DOHH2 (cell line): ENCODE results near the gene SNAP29.

ENCODE experiments used
- H3F3A ChIP-seq: fragments of 200-600 bp; sonication (generic), shearing (Covaris generic); 2 replicates; pipeline ENCODE4 v1.6.0; 2016; ENCODE audit warnings: antibody characterized with exemption, mild to moderate bottlenecking; ENCODE audit not compliant: control insufficient read depth, insufficient read depth
- H3K27ac ChIP-seq: fragments of 200-600 bp; sonication (generic); 2 replicates; pipeline ENCODE4 v1.5.1; 2014; ENCODE audit warnings: low read depth, mild to moderate bottlenecking, low read length, moderate library complexity
- H3K27me3 ChIP-seq: fragments of 200-600 bp; sonication (generic); 2 replicates; pipeline ENCODE4 v1.6.1; 2014; ENCODE audit warnings: mild to moderate bottlenecking, low read length, mixed read lengths; ENCODE audit not compliant: control insufficient read depth
- H3K36me3 ChIP-seq: fragments of 200-600 bp; sonication (generic); 2 replicates; pipeline ENCODE4 v1.6.1; 2014; ENCODE audit warnings: mild to moderate bottlenecking, low read length, moderate library complexity, mixed read lengths; ENCODE audit not compliant: control insufficient read depth
- H3K4me1 ChIP-seq: fragments of 200-600 bp; sonication (generic); 2 replicates; pipeline ENCODE4 v1.6.1; 2014; ENCODE audit warnings: mild to moderate bottlenecking, low read length, mixed read lengths; ENCODE audit not compliant: control insufficient read depth
- H3K4me2 ChIP-seq: fragments of 200-600 bp; sonication (generic); 2 replicates; pipeline ENCODE4 v1.6.0; 2014; ENCODE audit warnings: mild to moderate bottlenecking, low read length, moderate library complexity
- H3K4me3 ChIP-seq: fragments of 200-600 bp; sonication (generic); 2 replicates; pipeline ENCODE4 v1.5.1; 2014; ENCODE audit warnings: mild to moderate bottlenecking, low read length, mixed read lengths
- H3K79me2 ChIP-seq: fragments of 200-600 bp; sonication (generic); 2 replicates; pipeline ENCODE4 v1.6.1; 2014; ENCODE audit warnings: mild to moderate bottlenecking, low read length, mixed read lengths; ENCODE audit not compliant: control insufficient read depth
- H3K9me2 ChIP-seq: fragments of 200-600 bp; sonication (generic); replicated peaks from 2 replicates; pipeline ENCODE4 v1.6.1; 2014; ENCODE audit warnings: mild to moderate bottlenecking, low read length, mixed read lengths; ENCODE audit not compliant: control insufficient read depth
- H3K9me3 ChIP-seq: fragments of 200-600 bp; sonication (generic); 2 replicates; pipeline ENCODE4 v1.6.1; 2014; ENCODE audit warnings: antibody characterized with exemption, low read length, mixed read lengths; ENCODE audit not compliant: control insufficient read depth, insufficient read depth
- H4K20me1 ChIP-seq: fragments of 200-600 bp; sonication (generic); 2 replicates; pipeline ENCODE4 v1.6.0; 2014; ENCODE audit warnings: low read depth, mild to moderate bottlenecking, antibody characterized with exemption, low read length, moderate library complexity; ENCODE audit not compliant: control insufficient read depth, insufficient read depth
- EZH2phosphoT487 ChIP-seq: fragments of 200-600 bp; sonication (generic); IDR thresholded peaks from 2 replicates; pipeline ENCODE4 v1.6.1; 2017; ENCODE audit warnings: borderline replicate concordance, mild to moderate bottlenecking, antibody characterized with exemption, low read length, moderate library complexity, mixed read lengths
- TF ChIP-seq, protein P1 (sequence below): fragments of 200-600 bp; sonication (generic); IDR thresholded peaks from one replicate; pipeline ENCODE4 v1.5.1; 2014; ENCODE audit warnings: antibody characterized with exemption, mild to moderate bottlenecking, low read depth, low read length; ENCODE audit not compliant: poor library complexity, severe bottlenecking

Gene SNAP29

DNA sequence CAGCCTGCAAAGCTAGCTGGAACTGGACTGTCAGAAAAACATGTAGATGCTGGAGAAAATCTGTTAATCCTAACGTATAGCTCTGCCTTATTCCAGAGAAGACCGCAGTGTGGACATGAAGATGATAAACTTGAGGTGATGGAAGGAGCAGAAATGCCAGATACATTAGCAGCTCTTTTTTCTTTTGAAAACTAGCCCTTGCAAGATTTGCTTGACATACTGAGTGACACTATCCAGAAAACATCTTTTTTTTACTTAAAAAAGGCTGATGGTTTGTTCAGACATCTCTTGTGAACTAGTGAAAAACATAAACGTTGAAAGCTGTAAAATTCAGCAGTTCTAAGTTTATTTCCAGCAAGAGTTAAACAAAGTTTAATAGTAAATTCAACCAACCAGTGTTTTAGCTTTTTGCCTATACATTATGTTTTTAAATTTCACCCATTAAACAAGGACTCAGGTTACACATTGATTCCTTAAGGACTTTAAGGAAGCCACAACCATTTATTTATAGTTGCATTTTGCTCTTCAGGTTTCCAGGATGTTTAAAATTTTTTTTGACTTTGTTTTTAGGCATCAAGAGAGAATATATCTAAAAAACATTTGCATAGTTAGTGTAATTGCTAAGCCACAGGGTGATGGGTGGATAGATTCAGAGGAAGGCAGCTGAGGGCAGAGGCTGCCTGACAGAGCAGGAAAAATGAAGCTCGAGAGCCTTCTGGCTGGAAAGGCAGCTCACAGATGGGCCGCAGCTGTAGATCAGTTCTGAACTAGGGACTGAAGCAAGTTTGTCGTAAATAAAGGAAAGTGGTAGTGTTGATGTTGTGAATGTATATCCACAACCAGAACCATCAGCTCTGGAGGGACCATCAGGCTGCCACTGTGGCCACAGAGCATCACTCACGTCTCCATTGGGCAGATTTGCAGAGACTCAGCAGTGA lies 9.5 kb downstream of the SNAP29 start:
- H3K4me1 ChIP-seq = no peaks in the 10 kb centered on the region
- no peaks in the 10 kb centered on the region; the same call in 1 of the 2 replicates for H3K79me2 ChIP-seq
- H3K36me3 ChIP-seq = peaks cover 11% of the 10 kb centered on the region

DNA sequence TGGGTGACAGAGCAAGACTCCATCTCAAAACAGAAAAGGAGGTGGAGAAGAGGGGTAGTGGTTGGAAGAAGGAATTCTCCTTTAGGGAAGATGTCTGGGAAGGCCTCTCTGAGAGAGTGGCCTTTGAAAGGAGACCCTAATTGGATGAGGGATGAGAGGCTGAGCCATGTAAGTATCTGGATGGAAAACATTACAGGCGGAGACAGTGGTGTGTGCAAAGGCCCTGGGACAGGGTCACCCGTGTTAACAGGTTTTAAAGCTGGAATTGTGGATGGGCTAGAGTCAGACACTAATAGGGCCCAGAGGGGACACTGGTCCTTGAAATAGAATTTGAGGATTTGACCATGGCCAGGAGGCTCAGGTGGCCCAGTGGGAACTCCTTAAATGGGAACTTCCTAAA lies 10.4 kb downstream of the SNAP29 start:
- Histone ChIP-seq H3K27me3 (no peaks in the 10 kb centered on the region), H3F3A (no peaks in the 10 kb centered on the region), H3K4me3 (no peak overlapping the region), H4K20me1 (no peaks in the 10 kb centered on the region), H3K9me2 (no peaks in the 10 kb centered on the region), H3K27ac (no peak overlapping the region), H3K9me3 (no peaks in the 10 kb centered on the region), H3K4me1 (no peaks in the 10 kb centered on the region), H3K79me2 (no peaks in the 10 kb centered on the region; the same call in 1 of the 2 replicates), H3K4me2 (no peak overlapping the region), H3K36me3 (peaks cover 11% of the 10 kb centered on the region)
- TF ChIP-seq, protein P1, sequence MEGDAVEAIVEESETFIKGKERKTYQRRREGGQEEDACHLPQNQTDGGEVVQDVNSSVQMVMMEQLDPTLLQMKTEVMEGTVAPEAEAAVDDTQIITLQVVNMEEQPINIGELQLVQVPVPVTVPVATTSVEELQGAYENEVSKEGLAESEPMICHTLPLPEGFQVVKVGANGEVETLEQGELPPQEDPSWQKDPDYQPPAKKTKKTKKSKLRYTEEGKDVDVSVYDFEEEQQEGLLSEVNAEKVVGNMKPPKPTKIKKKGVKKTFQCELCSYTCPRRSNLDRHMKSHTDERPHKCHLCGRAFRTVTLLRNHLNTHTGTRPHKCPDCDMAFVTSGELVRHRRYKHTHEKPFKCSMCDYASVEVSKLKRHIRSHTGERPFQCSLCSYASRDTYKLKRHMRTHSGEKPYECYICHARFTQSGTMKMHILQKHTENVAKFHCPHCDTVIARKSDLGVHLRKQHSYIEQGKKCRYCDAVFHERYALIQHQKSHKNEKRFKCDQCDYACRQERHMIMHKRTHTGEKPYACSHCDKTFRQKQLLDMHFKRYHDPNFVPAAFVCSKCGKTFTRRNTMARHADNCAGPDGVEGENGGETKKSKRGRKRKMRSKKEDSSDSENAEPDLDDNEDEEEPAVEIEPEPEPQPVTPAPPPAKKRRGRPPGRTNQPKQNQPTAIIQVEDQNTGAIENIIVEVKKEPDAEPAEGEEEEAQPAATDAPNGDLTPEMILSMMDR = no peak
- no peak for TF ChIP-seq EZH2phosphoT487

More for the DNA sequence above, 9.5 kb downstream of the SNAP29 start:
- Histone ChIP-seq H3K9me3 (no peaks in the 10 kb centered on the region), H3K9me2 (no peaks in the 10 kb centered on the region), H3K4me3 (no peak overlapping the region), H3K27ac (no peak overlapping the region), H3K4me2 (no peak overlapping the region), H4K20me1 (no peaks in the 10 kb centered on the region), H3F3A (no peaks in the 10 kb centered on the region), H3K27me3 (no peaks in the 10 kb centered on the region)
- no peak for TF ChIP-seq EZH2phosphoT487
- TF ChIP-seq, protein P1 = no peak

- H4K20me1 ChIP-seq = no peaks in the 10 kb centered on the region
- no peaks in the 10 kb centered on the region for H3K79me2 ChIP-seq
- H3K4me3 ChIP-seq = no peak overlapping the region
- no peak overlapping the region for H3K4me2 ChIP-seq
- H3F3A ChIP-seq = no peaks in the 10 kb centered on the region
- no peaks in the 10 kb centered on the region for H3K4me1 ChIP-seq
- no peaks in the 10 kb centered on the region for H3K9me3 ChIP-seq
- TF ChIP-seq, protein P1 = no peak
- no peak for TF ChIP-seq EZH2phosphoT487
- no peaks in the 10 kb centered on the region for H3K9me2 ChIP-seq
- no peaks in the 10 kb centered on the region for H3K27me3 ChIP-seq
- H3K27ac ChIP-seq = no peak overlapping the region
- peaks cover 8% of the 10 kb centered on the region for H3K36me3 ChIP-seq
These were observed 14.4 kb downstream of the SNAP29 start for GRCh38 chr22:20873214-20873613.
